SK-N-SH treated with all-trans-retinoic acid at 6 μM for 48 hours (cell line): Measurements from ENCODE around the gene WFIKKN2.

Experiments used
- ATAC-seq: fragments of 200-7000 bp; cut with Tn5 transposase; 3 replicates; pipeline ENCODE4 v1.9.1; 2020; ENCODE audit warnings: mild to moderate bottlenecking, moderate library complexity
- ARNTL ChIP-seq: fragments of 450-650 bp; formaldehyde crosslinking; IDR thresholded peaks from 2 replicates; pipeline ENCODE4 v1.5.0; 2020; ENCODE audit warnings: low read depth, mild to moderate bottlenecking, moderate library complexity, borderline replicate concordance
- BACH2 ChIP-seq: fragments of 250-450 bp; sonication (Bioruptor Pico); IDR thresholded peaks from 2 replicates; pipeline ENCODE4 v1.9.0; 2021; ENCODE audit warnings: mild to moderate bottlenecking, borderline replicate concordance
- CSDC2 ChIP-seq: fragments of 250-450 bp; sonication (Bioruptor Pico); IDR thresholded peaks from 2 replicates; pipeline ENCODE4 v1.5.0; 2020; ENCODE audit warnings: mild to moderate bottlenecking, moderate library complexity
- CSRNP3 ChIP-seq: fragments of 250-450 bp; sonication (Bioruptor Pico); IDR thresholded peaks from 2 replicates; pipeline ENCODE4 v1.5.1; 2021; ENCODE audit warnings: mild to moderate bottlenecking, moderate library complexity
- ESRRG ChIP-seq: fragments of 250-450 bp; sonication (Bioruptor Pico); IDR thresholded peaks from 2 replicates; pipeline ENCODE4 v1.6.1; 2021; ENCODE audit warnings: mild to moderate bottlenecking
- GLIS3 ChIP-seq: fragments of 250-450 bp; sonication (Bioruptor Pico); IDR thresholded peaks from 2 replicates; pipeline ENCODE4 v1.5.0; 2020; ENCODE audit warnings: mild to moderate bottlenecking, moderate library complexity
- ISL1 ChIP-seq: fragments of 250-450 bp; sonication (Bioruptor Pico); IDR thresholded peaks from 2 replicates; pipeline ENCODE4 v2.1.2; 2022; ENCODE audit warnings: mild to moderate bottlenecking, moderate library complexity
- OSR1 ChIP-seq: fragments of 250-450 bp; sonication (Bioruptor Pico); IDR thresholded peaks from 2 replicates; pipeline ENCODE4 v1.8.0; 2022; ENCODE audit warnings: moderate library complexity, mild to moderate bottlenecking, inconsistent platforms
- POU6F1 ChIP-seq: fragments of 250-450 bp; sonication (Bioruptor Pico); IDR thresholded peaks from 2 replicates; pipeline ENCODE4 v1.8.0; 2021; ENCODE audit warnings: low read depth, mild to moderate bottlenecking, moderate library complexity, borderline replicate concordance
- PPARA ChIP-seq: fragments of 250-450 bp; sonication (Bioruptor Pico); IDR thresholded peaks from 2 replicates; pipeline ENCODE4 v1.5.0; 2020; ENCODE audit warnings: mild to moderate bottlenecking, borderline replicate concordance
- RARB ChIP-seq: fragments of 250-450 bp; sonication (Bioruptor Pico); IDR thresholded peaks from 2 replicates; pipeline ENCODE4 v1.8.0; 2021; ENCODE audit warnings: mild to moderate bottlenecking, moderate library complexity
- SNAI2 ChIP-seq: fragments of 250-450 bp; sonication (Bioruptor Pico); IDR thresholded peaks from 2 replicates; pipeline ENCODE4 v1.5.0; 2020; ENCODE audit warnings: mild to moderate bottlenecking, moderate library complexity
- TCF4 ChIP-seq: fragments of 250-450 bp; sonication (Bioruptor Pico); IDR thresholded peaks from 2 replicates; pipeline ENCODE4 v1.8.0; 2021; ENCODE audit warnings: mild to moderate bottlenecking, moderate library complexity, borderline replicate concordance
- TOX ChIP-seq: fragments of 250-450 bp; sonication (Bioruptor Pico); IDR thresholded peaks from 2 replicates; pipeline ENCODE4 v1.8.0; 2021; ENCODE audit warnings: mild to moderate bottlenecking, moderate library complexity, borderline replicate concordance
- ZC3H10 ChIP-seq: fragments of 250-450 bp; sonication (Bioruptor Pico); IDR thresholded peaks from 2 replicates; pipeline ENCODE4 v1.5.1; 2021; ENCODE audit warnings: mild to moderate bottlenecking, moderate library complexity
- ZFP3 ChIP-seq: fragments of 250-450 bp; sonication (Bioruptor Pico); IDR thresholded peaks from 2 replicates; pipeline ENCODE4 v1.5.0; 2020; ENCODE audit warnings: mild to moderate bottlenecking, moderate library complexity
- ZFP30 ChIP-seq: fragments of 450-650 bp; formaldehyde crosslinking; IDR thresholded peaks from 2 replicates; pipeline ENCODE4 v1.5.0; 2022; ENCODE audit warnings: mild to moderate bottlenecking, moderate library complexity
- ZNF565 ChIP-seq: fragments of 450-650 bp; formaldehyde crosslinking; conservative IDR thresholded peaks from 2 replicates; pipeline ENCODE4 v1.5.0; 2020; ENCODE audit warnings: low read depth, mild to moderate bottlenecking, moderate library complexity
- ZNF70 ChIP-seq: fragments of 450-650 bp; formaldehyde crosslinking; IDR thresholded peaks from 2 replicates; pipeline ENCODE4 v1.5.0; 2020; ENCODE audit warnings: mild to moderate bottlenecking, moderate library complexity
- ZNF8 ChIP-seq: fragments of 450-650 bp; formaldehyde crosslinking; IDR thresholded peaks from 2 replicates; pipeline ENCODE4 v1.5.0; 2020; ENCODE audit warnings: mild to moderate bottlenecking, moderate library complexity
- TF ChIP-seq, protein P1 (sequence below): fragments of 250-450 bp; sonication (Bioruptor Pico); IDR thresholded peaks from 2 replicates; pipeline ENCODE4 v1.5.1; 2020; ENCODE audit warnings: low read depth, mild to moderate bottlenecking, moderate library complexity
- TF ChIP-seq, protein P2 (sequence below): fragments of 250-450 bp; sonication (Bioruptor Pico); IDR thresholded peaks from 2 replicates; pipeline ENCODE4 v1.8.0; 2020; ENCODE audit warnings: mild to moderate bottlenecking, moderate library complexity, borderline replicate concordance
- TF ChIP-seq, protein P3 (sequence below): fragments of 250-450 bp; sonication (Bioruptor Pico); IDR thresholded peaks from 2 replicates; pipeline ENCODE4 v1.5.0; 2020; ENCODE audit warnings: mild to moderate bottlenecking, moderate library complexity

WFIKKN2 gene

DNA sequence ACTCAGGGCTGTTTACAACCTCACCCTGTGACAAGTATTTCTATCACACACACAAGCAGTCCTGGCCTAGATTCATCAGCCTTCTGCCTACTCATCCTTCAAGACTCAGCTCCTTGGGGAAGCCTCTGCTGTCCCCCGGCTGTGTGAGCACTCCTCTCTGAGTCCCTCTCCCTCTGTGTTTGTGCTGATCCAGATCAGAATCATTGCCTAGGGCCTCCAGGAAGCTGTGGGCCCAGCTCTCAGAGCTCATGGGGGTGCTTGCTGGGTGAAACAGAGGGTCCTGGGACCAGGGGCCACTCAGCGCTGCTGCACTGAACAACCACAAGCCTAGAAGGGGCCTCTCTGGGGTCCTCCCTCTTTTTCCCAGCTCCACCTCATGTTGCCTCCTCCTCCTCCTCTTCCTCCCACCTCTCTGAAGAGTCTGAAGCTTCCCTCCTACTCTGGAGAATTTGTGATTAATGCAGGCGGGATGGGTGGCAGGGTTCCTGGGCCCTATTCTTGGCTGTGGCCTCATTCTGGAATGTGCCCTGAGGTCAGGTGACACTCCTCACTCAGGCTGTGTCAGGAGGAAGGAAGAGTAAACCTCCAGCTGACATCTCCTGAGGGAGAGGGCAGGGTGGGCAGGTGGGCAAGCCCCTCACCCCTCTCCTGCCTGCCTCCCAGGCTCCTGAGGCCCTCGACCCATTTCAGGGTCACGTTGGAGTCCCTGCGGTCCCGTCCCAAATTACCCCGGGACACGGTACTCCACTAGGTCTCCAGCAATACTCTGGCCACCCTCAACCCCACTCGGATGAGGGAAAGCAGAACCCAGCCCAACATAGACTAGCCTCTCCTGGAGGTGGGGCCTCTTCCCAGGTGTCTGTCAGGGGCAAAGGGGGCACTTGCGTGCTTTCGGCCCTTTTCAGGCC is 10.1 kb downstream of the WFIKKN2 start:
- TF ChIP-seq BACH2 (CRISPR knock-in tag): no peak
- TF ChIP-seq SNAI2 (CRISPR knock-in tag): no peak
- TF ChIP-seq, protein P1, sequence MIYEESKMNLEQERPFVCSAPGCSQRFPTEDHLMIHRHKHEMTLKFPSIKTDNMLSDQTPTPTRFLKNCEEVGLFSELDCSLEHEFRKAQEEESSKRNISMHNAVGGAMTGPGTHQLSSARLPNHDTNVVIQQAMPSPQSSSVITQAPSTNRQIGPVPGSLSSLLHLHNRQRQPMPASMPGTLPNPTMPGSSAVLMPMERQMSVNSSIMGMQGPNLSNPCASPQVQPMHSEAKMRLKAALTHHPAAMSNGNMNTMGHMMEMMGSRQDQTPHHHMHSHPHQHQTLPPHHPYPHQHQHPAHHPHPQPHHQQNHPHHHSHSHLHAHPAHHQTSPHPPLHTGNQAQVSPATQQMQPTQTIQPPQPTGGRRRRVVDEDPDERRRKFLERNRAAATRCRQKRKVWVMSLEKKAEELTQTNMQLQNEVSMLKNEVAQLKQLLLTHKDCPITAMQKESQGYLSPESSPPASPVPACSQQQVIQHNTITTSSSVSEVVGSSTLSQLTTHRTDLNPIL (CRISPR knock-in tag): no peak
- TF ChIP-seq CSDC2 (CRISPR knock-in tag): no peak
- TF ChIP-seq ESRRG: no peak
- TF ChIP-seq, protein P2, sequence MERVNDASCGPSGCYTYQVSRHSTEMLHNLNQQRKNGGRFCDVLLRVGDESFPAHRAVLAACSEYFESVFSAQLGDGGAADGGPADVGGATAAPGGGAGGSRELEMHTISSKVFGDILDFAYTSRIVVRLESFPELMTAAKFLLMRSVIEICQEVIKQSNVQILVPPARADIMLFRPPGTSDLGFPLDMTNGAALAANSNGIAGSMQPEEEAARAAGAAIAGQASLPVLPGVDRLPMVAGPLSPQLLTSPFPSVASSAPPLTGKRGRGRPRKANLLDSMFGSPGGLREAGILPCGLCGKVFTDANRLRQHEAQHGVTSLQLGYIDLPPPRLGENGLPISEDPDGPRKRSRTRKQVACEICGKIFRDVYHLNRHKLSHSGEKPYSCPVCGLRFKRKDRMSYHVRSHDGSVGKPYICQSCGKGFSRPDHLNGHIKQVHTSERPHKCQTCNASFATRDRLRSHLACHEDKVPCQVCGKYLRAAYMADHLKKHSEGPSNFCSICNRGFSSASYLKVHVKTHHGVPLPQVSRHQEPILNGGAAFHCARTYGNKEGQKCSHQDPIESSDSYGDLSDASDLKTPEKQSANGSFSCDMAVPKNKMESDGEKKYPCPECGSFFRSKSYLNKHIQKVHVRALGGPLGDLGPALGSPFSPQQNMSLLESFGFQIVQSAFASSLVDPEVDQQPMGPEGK (CRISPR knock-in tag): no peak
- no peak for TF ChIP-seq PPARA (CRISPR knock-in tag)
- TF ChIP-seq ARNTL (CRISPR knock-in tag): no peak
- TF ChIP-seq TOX: no peak
- no peak for TF ChIP-seq ZC3H10 (CRISPR knock-in tag)
- no peak for TF ChIP-seq POU6F1 (CRISPR knock-in tag)
- no peak for TF ChIP-seq RARB
- no peak for TF ChIP-seq TCF4 (CRISPR knock-in tag)
- TF ChIP-seq CSRNP3: no peak
- TF ChIP-seq GLIS3 (CRISPR knock-in tag): no peak
- TF ChIP-seq, protein P3, sequence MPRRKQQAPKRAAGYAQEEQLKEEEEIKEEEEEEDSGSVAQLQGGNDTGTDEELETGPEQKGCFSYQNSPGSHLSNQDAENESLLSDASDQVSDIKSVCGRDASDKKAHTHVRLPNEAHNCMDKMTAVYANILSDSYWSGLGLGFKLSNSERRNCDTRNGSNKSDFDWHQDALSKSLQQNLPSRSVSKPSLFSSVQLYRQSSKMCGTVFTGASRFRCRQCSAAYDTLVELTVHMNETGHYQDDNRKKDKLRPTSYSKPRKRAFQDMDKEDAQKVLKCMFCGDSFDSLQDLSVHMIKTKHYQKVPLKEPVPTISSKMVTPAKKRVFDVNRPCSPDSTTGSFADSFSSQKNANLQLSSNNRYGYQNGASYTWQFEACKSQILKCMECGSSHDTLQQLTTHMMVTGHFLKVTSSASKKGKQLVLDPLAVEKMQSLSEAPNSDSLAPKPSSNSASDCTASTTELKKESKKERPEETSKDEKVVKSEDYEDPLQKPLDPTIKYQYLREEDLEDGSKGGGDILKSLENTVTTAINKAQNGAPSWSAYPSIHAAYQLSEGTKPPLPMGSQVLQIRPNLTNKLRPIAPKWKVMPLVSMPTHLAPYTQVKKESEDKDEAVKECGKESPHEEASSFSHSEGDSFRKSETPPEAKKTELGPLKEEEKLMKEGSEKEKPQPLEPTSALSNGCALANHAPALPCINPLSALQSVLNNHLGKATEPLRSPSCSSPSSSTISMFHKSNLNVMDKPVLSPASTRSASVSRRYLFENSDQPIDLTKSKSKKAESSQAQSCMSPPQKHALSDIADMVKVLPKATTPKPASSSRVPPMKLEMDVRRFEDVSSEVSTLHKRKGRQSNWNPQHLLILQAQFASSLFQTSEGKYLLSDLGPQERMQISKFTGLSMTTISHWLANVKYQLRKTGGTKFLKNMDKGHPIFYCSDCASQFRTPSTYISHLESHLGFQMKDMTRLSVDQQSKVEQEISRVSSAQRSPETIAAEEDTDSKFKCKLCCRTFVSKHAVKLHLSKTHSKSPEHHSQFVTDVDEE (CRISPR knock-in tag): no peak
- no peak for TF ChIP-seq ZNF8 (CRISPR knock-in tag)
- no peak for ATAC-seq

- no peak for TF ChIP-seq OSR1
- TF ChIP-seq ZFP3 (CRISPR knock-in tag): no peak
- ATAC-seq: no peak
These were observed 12.2 kb downstream of the WFIKKN2 start for GRCh38 chr17:50847566-50847965.

- no peak for TF ChIP-seq ZFP3 (CRISPR knock-in tag)
- no peak for TF ChIP-seq BACH2 (CRISPR knock-in tag)
- no peak for TF ChIP-seq TCF4 (CRISPR knock-in tag)
- TF ChIP-seq ZNF70 (CRISPR knock-in tag): no peak
- no peak for TF ChIP-seq RARB
- TF ChIP-seq ZFP30 (CRISPR knock-in tag): no peak
- TF ChIP-seq ARNTL (CRISPR knock-in tag): no peak
- TF ChIP-seq SNAI2 (CRISPR knock-in tag): no peak
- no peak for TF ChIP-seq TOX
- TF ChIP-seq GLIS3 (CRISPR knock-in tag): no peak
- no peak for TF ChIP-seq ISL1 (CRISPR knock-in tag)
- no peak for TF ChIP-seq OSR1
- TF ChIP-seq POU6F1 (CRISPR knock-in tag): no peak
- TF ChIP-seq ESRRG: no peak
- TF ChIP-seq, protein P1 (CRISPR knock-in tag): no peak
- TF ChIP-seq ZNF565 (CRISPR knock-in tag): no peak
- ATAC-seq: no peak
These were observed 12.7 kb downstream of the WFIKKN2 start for GRCh38 chr17:50848039-50848438.
